Type B pancreatic cell (in vitro differentiated cells): ENCODE results near the gene LRIG1. TPM values are rescaled to one million over a fixed set of nuclear protein-coding genes. Genes with fewer than 3 reads are reported as not detected.

Source experiments
- DNase-seq: peaks from one replicate; pipeline ENCODE4 v3.0.0; 2021; ENCODE audit warnings: mixed read lengths; ENCODE audit not compliant: unreplicated experiment; ENCODE audit errors: extremely low spot score
- H3K27ac Mint-ChIP-seq: 2 replicates; pipeline ENCODE4 v1.8.0; 2021; ENCODE audit warnings: mild to moderate bottlenecking, mixed read lengths
- H3K27me3 Mint-ChIP-seq: 2 replicates; pipeline ENCODE4 v1.8.0; 2021; ENCODE audit warnings: mixed read lengths
- H3K36me3 Mint-ChIP-seq: 2 replicates; pipeline ENCODE4 v1.8.0; 2021; ENCODE audit warnings: mixed read lengths
- H3K4me1 Mint-ChIP-seq: one replicate; pipeline ENCODE4 v1.8.0; 2021; ENCODE audit warnings: mixed read lengths; ENCODE audit not compliant: unreplicated experiment
- H3K4me3 Mint-ChIP-seq: 2 replicates; pipeline ENCODE4 v1.8.0; 2021; ENCODE audit warnings: mild to moderate bottlenecking, mixed read lengths
- H3K9me3 Mint-ChIP-seq: 2 replicates; pipeline ENCODE4 v1.8.0; 2021; ENCODE audit warnings: mixed read lengths
- total RNA-seq: library from RNA; stranded (reverse); gene quantifications from 2 replicates; pipeline ENCODE4 v1.2.1, GENCODE V29; 2021; ENCODE audit warnings: low replicate concordance
- TF ChIP-seq, protein P1 (sequence below): fragments of 200-600 bp; sonication (generic); conservative IDR thresholded peaks from 2 replicates; pipeline ENCODE4 v1.5.0; 2021; ENCODE audit warnings: antibody characterized with exemption, mild to moderate bottlenecking

The LRIG1 gene
- total RNA-seq, 1 donor from 2014 or later, result 28.9 TPM

DNA sequence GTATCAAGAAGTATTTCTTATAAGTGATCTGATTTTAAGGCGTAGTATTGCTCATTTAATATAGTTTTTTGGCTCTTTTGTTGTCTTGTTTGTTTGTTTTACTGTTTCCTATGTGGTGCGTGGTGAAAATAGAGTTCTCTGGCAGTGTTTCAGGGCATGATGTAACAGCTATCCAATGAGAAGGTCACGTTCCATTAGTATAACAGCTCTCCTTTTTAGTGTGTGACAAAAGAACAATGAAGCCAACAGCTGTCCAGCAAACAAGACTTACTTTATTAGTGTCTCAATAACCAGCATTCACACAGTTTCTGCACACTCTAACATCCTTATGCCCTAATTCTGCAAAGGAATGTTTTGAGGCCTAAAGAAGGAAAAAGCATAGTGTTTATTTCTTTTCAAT, 152.1 kb downstream of the LRIG1 start:
- TF ChIP-seq, protein P1, sequence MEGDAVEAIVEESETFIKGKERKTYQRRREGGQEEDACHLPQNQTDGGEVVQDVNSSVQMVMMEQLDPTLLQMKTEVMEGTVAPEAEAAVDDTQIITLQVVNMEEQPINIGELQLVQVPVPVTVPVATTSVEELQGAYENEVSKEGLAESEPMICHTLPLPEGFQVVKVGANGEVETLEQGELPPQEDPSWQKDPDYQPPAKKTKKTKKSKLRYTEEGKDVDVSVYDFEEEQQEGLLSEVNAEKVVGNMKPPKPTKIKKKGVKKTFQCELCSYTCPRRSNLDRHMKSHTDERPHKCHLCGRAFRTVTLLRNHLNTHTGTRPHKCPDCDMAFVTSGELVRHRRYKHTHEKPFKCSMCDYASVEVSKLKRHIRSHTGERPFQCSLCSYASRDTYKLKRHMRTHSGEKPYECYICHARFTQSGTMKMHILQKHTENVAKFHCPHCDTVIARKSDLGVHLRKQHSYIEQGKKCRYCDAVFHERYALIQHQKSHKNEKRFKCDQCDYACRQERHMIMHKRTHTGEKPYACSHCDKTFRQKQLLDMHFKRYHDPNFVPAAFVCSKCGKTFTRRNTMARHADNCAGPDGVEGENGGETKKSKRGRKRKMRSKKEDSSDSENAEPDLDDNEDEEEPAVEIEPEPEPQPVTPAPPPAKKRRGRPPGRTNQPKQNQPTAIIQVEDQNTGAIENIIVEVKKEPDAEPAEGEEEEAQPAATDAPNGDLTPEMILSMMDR, result no peak
- H3K27ac Mint-ChIP-seq, result no peak overlapping the region

DNA sequence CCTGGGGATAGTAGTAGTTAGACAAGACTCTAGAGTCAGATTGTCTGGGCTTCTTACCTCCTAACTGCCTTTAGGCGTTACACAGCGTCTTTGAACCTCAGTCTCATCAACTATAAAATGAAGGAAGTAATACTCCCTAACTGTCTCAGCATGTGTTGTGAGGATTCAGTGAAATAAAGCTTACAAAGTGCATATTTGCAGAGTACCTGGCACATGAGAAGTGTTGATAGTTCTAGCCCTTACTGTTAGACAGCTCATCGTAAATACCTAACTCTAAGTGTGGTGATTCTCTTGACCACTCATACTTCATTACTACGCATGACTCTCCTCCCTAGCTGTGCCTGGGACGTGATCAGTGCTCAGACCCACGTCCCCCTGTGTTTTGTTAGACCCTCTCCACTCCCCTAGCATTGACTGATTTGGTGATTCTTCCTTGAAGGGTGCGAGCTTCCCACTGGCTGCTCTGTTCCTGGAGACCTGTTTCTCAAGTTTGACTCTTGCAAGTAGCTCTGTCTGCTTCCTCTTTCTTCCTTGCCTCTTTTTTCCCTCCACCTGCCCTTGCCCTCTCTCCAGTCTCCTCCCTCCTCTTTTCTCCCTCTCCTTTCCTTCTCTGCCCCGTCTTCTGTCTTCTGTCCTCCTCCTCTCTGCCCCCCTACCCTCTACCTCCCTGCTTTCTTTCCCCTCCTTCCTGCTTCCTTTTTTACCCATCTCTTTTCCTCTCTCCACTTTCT, 155.8 kb downstream of the LRIG1 start:
- TF ChIP-seq, protein P1, result no peak
- DNase-seq, result no peak

More for the DNA sequence above, 152.1 kb downstream of the LRIG1 start:
- DNase-seq, result no peak
- Mint-ChIP-seq H3K27me3 (peaks cover 2% of the 10 kb centered on the region), H3K9me3 (peaks cover 5% of the 10 kb centered on the region), H3K4me3 (no peak overlapping the region), H3K36me3 (peaks cover 8% of the 10 kb centered on the region), H3K4me1 (peaks cover 10% of the 10 kb centered on the region)

DNA sequence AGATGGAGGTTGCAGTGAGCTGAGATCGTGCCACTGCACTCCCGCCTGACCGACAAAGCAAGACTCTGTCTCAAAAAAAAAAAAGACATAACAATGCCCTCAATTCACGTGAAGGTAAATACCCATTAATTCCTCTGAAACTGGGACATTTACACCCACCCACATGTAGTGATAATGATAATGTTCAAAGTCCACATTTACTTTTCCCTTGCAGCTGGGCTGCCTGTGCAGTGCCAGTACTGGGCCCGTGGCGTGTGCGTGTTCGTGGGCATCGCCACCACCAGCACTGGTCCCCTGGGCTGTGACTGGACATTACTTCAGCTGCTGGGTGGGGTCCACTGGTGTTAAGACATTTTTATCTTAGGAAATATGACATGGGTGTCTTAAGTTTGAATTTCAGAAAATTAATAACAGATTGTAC, 156.4 kb downstream of the LRIG1 start:
- H3K36me3 Mint-ChIP-seq, result peaks cover 8% of the 10 kb centered on the region
- no peak overlapping the region for H3K4me3 Mint-ChIP-seq
- H3K4me1 Mint-ChIP-seq, result peaks cover 12% of the 10 kb centered on the region
- H3K9me3 Mint-ChIP-seq, result peaks cover 5% of the 10 kb centered on the region
- no peaks in the 10 kb centered on the region for H3K27me3 Mint-ChIP-seq
- H3K27ac Mint-ChIP-seq, result no peak overlapping the region
- no peak for DNase-seq
- TF ChIP-seq, protein P1, result no peak

More for the DNA sequence above, 155.8 kb downstream of the LRIG1 start:
- peaks cover 12% of the 10 kb centered on the region for H3K4me1 Mint-ChIP-seq
- no peak overlapping the region for H3K27ac Mint-ChIP-seq
- peaks cover 8% of the 10 kb centered on the region for H3K36me3 Mint-ChIP-seq
- H3K9me3 Mint-ChIP-seq, result peaks cover 5% of the 10 kb centered on the region
- no peak overlapping the region for H3K4me3 Mint-ChIP-seq
- H3K27me3 Mint-ChIP-seq, result no peaks in the 10 kb centered on the region

DNA sequence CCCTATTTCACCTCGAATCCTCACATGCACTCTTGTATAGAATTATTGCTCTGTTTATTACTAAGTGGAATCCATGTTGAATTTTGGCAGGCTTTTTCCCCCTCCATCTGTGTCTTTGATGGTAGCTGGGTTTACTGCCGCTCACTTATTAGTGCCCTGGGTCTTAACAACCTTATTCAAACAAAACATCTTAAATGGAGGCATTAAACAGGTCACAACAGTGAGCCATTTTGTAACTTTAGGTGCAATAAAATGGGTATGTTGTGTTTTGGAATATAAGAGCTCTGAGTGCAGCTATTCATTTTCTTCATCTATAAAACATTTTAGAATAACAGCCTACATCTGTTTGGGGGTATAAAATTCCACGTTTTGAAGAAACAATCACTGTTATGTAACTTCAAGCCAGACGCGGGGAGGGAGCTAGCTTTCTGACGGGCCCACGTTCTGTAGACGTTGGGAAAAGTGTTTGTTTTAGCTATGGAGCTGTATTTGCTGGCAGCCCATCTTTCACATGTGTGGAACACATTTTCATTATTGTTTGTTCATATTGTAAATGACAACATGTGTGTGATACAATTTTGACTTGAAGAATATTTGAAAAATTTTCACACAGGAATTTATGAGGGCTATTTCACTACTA, 158.0 kb downstream of the LRIG1 start:
- H3K9me3 Mint-ChIP-seq, result peaks cover 5% of the 10 kb centered on the region
- peaks cover 12% of the 10 kb centered on the region for H3K4me1 Mint-ChIP-seq
- H3K4me3 Mint-ChIP-seq, result no peak overlapping the region
- H3K27me3 Mint-ChIP-seq, result no peaks in the 10 kb centered on the region
- H3K36me3 Mint-ChIP-seq, result peaks cover 8% of the 10 kb centered on the region
- DNase-seq, result no peak
- TF ChIP-seq, protein P1, result no peak
- H3K27ac Mint-ChIP-seq, result no peak overlapping the region

DNA sequence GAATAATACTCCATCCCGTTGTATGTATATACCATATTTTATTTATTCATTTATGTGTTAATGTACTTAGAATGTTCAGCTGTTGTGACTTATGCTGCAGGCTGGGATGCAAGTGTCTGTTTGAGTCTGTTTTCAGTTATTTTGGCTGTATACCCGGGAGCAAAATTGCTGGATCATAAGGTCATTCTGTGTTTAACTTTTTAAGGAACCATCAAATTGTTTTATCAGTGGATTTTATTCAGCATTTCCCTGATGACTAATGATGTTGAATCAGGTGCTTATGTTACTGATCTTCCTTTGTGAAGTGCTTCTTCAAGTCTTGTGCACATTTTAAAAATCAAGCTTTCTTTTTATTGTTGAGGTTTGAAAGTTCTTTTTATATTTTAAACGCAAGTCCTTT, 161.9 kb downstream of the LRIG1 start:
- Mint-ChIP-seq H3K36me3 (no peaks in the 10 kb centered on the region), H3K9me3 (no peaks in the 10 kb centered on the region), H3K27me3 (no peaks in the 10 kb centered on the region), H3K27ac (no peak overlapping the region), H3K4me1 (peaks cover 15% of the 10 kb centered on the region), H3K4me3 (no peak overlapping the region)
- TF ChIP-seq, protein P1, result no peak
- no peak for DNase-seq
